ENCODE data around the gene LRMDA.

DNA sequence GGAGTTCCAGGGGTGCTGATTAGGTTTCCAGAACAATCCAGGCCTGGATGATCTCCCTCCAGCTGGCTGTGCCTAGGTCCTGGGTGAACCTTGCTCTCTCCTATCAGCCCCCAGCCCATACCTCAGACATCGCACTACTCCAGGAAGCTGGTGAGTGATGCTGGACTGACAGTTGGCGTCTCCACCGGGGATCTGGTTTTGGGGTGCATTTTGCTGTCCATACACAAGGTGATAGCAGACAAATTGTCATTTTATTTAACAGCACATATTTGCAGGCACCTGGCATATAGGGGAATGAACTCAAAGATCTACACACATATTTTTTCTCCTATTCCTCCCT is 601.2 kb downstream of the LRMDA start:
- TF ChIP-seq, protein P1, sequence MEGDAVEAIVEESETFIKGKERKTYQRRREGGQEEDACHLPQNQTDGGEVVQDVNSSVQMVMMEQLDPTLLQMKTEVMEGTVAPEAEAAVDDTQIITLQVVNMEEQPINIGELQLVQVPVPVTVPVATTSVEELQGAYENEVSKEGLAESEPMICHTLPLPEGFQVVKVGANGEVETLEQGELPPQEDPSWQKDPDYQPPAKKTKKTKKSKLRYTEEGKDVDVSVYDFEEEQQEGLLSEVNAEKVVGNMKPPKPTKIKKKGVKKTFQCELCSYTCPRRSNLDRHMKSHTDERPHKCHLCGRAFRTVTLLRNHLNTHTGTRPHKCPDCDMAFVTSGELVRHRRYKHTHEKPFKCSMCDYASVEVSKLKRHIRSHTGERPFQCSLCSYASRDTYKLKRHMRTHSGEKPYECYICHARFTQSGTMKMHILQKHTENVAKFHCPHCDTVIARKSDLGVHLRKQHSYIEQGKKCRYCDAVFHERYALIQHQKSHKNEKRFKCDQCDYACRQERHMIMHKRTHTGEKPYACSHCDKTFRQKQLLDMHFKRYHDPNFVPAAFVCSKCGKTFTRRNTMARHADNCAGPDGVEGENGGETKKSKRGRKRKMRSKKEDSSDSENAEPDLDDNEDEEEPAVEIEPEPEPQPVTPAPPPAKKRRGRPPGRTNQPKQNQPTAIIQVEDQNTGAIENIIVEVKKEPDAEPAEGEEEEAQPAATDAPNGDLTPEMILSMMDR (conservative IDR thresholded peaks at IDR 0.05; ENCODE audit: low read depth, low read length), result no peak
- TF ChIP-seq EZH2 (IDR thresholded peaks at IDR 0.05; ENCODE audit: borderline replicate concordance, low read depth, low read length, poor library complexity, severe bottlenecking), result no peak
